AG04449 (cell line): ENCODE data around the gene ROM1.
A peak's percentile ranks its signal among the peaks of the same experiment; 100 is the strongest.

ENCODE experiments used
- CTCF ChIA-PET: fragments of 350-600 bp; formaldehyde crosslinking; extraction: SDS; loops from one replicate; lab custom pipeline; 2021; ENCODE audit warnings: antibody characterized with exemption; lab: Yijun Ruan, JAX
- POLR2A ChIA-PET: fragments of 400-600, 350-600 bp; formaldehyde crosslinking; extraction: SDS; loops from one replicate; lab custom pipeline; 2020; ENCODE audit warnings: antibody characterized with exemption, inconsistent platforms; lab: Yijun Ruan, JAX
- DNase-seq: peaks from one replicate; pipeline ENCODE4 v3.0.0-alpha.2; 2010; ENCODE audit warnings: low read depth, low spot score
- H3K4me3 ChIP-seq: 2 replicates; pipeline ENCODE4 v1.5.1; 2011; ENCODE audit warnings: low read depth, mild to moderate bottlenecking, control low read depth, low read length
- TF ChIP-seq, protein P1 (sequence below): IDR thresholded peaks from one replicate; pipeline ENCODE4 v1.5.1; 2011; ENCODE audit warnings: mild to moderate bottlenecking, moderate library complexity, low read length, control low read depth, inconsistent platforms; ENCODE audit not compliant: insufficient read depth; ENCODE audit errors: missing control alignments

ROM1 gene

DNA sequence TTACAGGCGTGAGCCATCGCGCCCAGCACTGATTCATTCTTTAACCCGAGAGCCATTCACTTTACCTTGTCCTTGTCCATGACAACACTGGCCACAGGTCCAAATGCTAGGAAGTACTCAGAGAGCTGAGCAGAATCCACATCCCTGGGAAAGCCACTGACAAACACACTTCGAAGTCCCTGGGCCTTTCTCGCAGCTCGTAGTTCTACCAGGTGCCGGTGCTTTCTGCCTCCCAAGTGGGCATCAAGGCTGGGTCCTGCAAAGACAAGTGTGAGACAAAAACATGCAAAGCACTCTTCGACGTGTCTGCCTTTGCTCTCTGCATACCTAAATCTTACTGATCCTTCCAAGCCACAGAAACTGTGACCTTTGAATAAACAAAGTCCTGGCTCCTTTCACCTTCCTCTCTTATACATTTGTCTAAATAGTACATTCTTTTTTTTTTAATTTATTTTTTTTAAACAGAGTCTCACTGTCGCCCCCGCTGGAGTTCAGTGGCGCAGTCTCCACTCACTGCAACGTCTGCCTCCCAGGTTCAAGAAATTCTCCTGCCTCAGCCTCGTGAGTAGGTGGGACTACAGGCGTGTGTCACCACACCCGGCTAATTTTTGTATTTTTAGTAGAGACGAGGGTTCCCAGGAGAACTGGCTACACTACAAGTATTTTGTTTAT lies 24.0 kb upstream of the ROM1 start:
- no peak for DNase-seq
- no peak overlapping the region for H3K4me3 ChIP-seq
- ChIA-PET CTCF (interaction anchor here (1.1 to 2.5 kb wide), 4 partner anchors 15 to 164 kb away, joined by 4 to 9 read pairs (median 5); partner anchors contain the start of genes B3GAT3 and EEF1G), POLR2A (interaction anchor here (0.6 kb wide), 1 partner anchor 109 kb away, joined by 3 read pairs; no protein-coding TSS in a partner anchor)
- TF ChIP-seq, protein P1, sequence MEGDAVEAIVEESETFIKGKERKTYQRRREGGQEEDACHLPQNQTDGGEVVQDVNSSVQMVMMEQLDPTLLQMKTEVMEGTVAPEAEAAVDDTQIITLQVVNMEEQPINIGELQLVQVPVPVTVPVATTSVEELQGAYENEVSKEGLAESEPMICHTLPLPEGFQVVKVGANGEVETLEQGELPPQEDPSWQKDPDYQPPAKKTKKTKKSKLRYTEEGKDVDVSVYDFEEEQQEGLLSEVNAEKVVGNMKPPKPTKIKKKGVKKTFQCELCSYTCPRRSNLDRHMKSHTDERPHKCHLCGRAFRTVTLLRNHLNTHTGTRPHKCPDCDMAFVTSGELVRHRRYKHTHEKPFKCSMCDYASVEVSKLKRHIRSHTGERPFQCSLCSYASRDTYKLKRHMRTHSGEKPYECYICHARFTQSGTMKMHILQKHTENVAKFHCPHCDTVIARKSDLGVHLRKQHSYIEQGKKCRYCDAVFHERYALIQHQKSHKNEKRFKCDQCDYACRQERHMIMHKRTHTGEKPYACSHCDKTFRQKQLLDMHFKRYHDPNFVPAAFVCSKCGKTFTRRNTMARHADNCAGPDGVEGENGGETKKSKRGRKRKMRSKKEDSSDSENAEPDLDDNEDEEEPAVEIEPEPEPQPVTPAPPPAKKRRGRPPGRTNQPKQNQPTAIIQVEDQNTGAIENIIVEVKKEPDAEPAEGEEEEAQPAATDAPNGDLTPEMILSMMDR = peak; percentile 16

DNA sequence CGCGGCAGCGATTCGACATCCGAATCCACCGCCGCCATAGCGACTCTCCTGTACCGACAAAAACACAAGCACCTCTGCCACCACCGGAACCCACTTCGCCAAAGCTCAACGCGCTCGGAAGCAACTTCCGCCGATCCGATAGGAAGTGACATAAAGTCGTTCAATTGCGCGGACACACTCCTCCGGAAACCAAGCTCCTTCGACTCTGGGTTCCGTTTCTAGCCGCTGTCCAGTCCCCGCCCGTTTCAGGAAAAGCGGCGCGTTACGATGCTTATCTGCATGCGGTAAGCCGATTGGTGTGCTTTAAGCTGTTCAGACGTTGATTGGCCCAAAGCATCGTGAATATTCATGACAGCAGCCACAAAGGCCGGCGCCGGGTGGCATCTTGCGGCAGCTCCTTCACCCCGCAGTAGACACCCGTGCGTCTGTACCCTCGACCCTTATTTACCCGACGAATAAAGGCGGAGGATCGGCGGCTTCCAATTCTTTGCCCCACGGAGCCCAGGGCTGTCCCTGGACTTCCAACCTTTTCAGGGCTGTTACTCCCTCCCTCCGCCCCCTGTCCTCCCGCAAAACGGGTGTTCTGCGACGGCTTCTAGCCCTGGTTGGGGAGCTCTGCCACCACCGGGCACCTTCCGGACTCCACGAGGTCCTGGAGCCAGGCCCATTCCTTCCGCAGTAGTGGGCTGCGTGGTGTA lies 21.5 kb upstream of the ROM1 start, which contains the start of gene TUT1:
TSS of gene TUT1 (minus strand) at position 76 of the 698 bp plus-strand sequence. CDS start at position 38, 38 bp downstream.
- CTCF ChIA-PET = interaction anchor here (0.7 to 6.8 kb wide), 25 partner anchors 10 to 271 kb away, joined by 3 to 95 read pairs (median 4); partner anchors contain the start of genes B3GAT3, C11orf98, CSKMT and EEF1G
- POLR2A ChIA-PET = interaction anchor here (0.6 to 3.1 kb wide), 38 partner anchors 9 to 290 kb away, joined by 3 to 65 read pairs (median 5); partner anchors contain the start of genes AHNAK, B3GAT3, C11orf98 and CSKMT

DNA sequence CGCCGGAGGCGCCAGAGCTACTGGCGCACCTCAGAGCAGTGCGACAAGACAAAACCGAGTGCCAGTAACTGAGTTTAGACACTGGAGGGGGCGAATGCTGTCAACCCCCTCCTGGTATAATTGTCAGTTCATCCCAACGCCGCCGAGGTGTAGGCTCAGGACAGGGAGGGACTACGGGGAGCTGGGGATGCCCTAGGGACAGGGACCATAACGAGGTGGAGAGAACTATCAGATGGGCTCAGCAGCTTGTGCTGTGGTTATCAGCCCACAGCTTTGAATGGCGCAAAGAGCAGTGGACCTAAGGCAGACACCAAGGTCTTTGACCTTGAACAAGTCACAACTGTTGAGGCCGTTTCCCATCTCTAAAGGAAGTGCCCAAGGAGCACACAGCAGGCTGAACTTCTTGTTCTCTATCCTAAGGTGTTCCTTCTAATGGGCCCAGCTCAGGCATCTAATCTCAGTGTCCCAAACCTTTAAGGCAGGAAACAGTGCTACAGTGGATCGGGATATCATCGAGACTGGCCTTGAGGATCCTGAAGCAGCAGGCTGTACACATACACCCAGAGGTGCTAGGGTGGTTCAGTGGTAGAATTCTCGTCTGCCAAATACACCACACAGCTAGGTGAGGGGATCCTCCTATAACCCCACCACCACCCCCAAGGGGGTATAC lies 20.8 kb upstream of the ROM1 start:
- peak overlapping the region; percentile 66 for H3K4me3 ChIP-seq
- TF ChIP-seq, protein P1 = no peak
- POLR2A ChIA-PET = interaction anchor here (0.6 to 3.1 kb wide), 30 partner anchors 9 to 280 kb away, joined by 3 to 65 read pairs (median 6); partner anchors contain the start of genes AHNAK, B3GAT3, C11orf98 and CSKMT
- no peak for DNase-seq
- CTCF ChIA-PET = interaction anchor here (0.7 to 6.8 kb wide), 25 partner anchors 9 to 271 kb away, joined by 3 to 95 read pairs (median 4); partner anchors contain the start of genes B3GAT3, C11orf98, CSKMT and EEF1G

More for the DNA sequence above, 21.5 kb upstream of the ROM1 start, which contains the start of gene TUT1:
- peak; percentile 97 for DNase-seq
- H3K4me3 ChIP-seq = peak within 1 kb of the TSS; percentile 77
- TF ChIP-seq, protein P1 = no peak

DNA sequence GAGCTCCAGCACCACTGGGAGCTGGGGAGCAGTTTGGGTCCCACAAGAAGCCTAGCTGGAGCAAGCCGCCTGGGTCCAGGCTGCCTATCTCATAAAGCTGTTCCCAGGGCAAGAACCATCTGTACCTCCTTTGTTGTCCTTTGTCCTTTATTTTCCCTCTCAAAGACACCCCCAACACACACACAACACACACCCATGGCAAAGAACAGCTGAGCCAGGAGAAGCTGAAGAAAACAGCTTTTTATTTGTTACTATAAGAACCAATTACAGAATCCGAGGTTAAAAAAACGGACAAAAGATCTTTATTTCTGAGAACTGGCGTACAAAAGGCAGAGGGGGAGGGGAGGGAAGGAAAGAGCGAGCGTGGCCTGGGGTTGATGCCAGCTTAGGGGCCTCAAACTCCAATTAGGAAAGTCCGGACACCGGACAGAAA lies 20.1 kb upstream of the ROM1 start:
- POLR2A ChIA-PET = interaction anchor here (1.2 to 3.1 kb wide), 5 partner anchors 8 to 73 kb away, joined by 5 to 65 read pairs (median 33); partner anchors contain the start of genes B3GAT3, C11orf98, CSKMT and EEF1G
- CTCF ChIA-PET = interaction anchor here (1.0 to 6.8 kb wide), 13 partner anchors 9 to 197 kb away, joined by 3 to 95 read pairs (median 7); partner anchors contain the start of genes B3GAT3, EEF1G, EML3 and MTA2
- no peak for DNase-seq
- H3K4me3 ChIP-seq = no peak overlapping the region
- TF ChIP-seq, protein P1 = no peak

DNA sequence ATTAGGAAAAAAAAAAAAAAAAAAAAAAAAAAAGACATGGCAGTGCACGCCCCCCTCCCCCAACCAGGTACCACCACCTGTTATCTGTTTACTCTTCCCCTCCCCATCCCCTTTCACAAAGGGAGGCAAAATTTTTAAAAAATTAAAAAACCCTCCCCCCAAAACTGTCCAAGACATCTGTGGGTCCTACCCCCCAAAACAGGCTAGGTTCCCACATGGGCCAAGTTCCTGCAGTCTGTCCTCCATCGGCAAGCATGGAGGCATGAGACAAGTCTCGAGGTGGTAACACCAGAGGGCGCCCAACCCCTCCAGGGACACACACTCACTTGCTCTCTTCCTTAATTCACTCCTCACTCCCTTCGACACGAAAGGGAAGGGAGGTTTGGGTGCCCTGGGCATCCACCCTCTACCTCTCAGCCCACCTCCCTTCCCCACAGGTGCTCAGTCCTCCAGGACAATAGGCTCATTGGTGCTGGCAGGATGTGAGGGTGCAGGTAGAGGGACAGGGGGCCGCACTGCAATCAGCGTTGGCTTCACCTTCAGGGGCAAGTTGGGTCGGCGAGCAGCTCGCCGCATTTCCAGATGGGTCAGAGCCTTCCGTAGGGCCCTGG lies 19.5 kb upstream of the ROM1 start:
- DNase-seq = no peak
- CTCF ChIA-PET = interaction anchor here (0.7 to 6.8 kb wide), 16 partner anchors 8 to 198 kb away, joined by 3 to 95 read pairs (median 4); partner anchors contain the start of genes B3GAT3, EEF1G, EML3 and MTA2
- TF ChIP-seq, protein P1 = peak; percentile 82

More for the DNA sequence above, 19.5 kb upstream of the ROM1 start:
- H3K4me3 ChIP-seq = no peak overlapping the region
- POLR2A ChIA-PET = interaction anchor here (1.2 to 3.1 kb wide), 2 partner anchors 19 to 29 kb away, joined by 5 to 65 read pairs; partner anchors contain the start of genes B3GAT3 and EEF1G
